ENCODE measurements around the gene KBTBD7. TPM values are rescaled to one million over a fixed set of nuclear protein-coding genes. Genes with fewer than 3 reads are reported as not detected.

Gene KBTBD7
- total RNA-seq, 1 experiment from 2014 or later: 12.9 TPM

- Histone ChIP-seq H4K20me1 (ENCODE audit: control insufficient read depth, insufficient read depth, insufficient read length) (no peaks in the 10 kb centered on the region), H2BK5ac (ENCODE audit: insufficient read length, low read length) (no peak overlapping the region), H2BK120ac (ENCODE audit: low read depth, low read length, poor library complexity, severe bottlenecking) (no peak overlapping the region), H3K79me1 (ENCODE audit: insufficient read depth, low read depth, low read length, poor library complexity, severe bottlenecking) (no peaks in the 10 kb centered on the region), H3K9me3 (ENCODE audit: control insufficient read depth, low read depth, low read length) (no peaks in the 10 kb centered on the region), H2AFZ (ENCODE audit: low read length) (no peak overlapping the region), H3K79me2 (ENCODE audit: insufficient read depth, low read length) (no peaks in the 10 kb centered on the region), H3K27me3 (ENCODE audit: insufficient read depth, low read length) (no peaks in the 10 kb centered on the region; the same call in 1 of the 2 replicates), H2BK15ac (ENCODE audit: low read depth, low read length) (no peak overlapping the region), H3K23ac (ENCODE audit: insufficient read length, low read depth, low read length) (no peak overlapping the region), H2BK20ac (ENCODE audit: low read depth, low read length, poor library complexity, severe bottlenecking) (no peak overlapping the region), H2BK12ac (ENCODE audit: insufficient read length, low read depth, low read length) (no peak overlapping the region), H4K91ac (ENCODE audit: insufficient read length, low read depth, low read length) (no peak overlapping the region), H3K4me2 (ENCODE audit: insufficient read depth, insufficient read length, low read length) (no peak overlapping the region), H3K27ac (ENCODE audit: insufficient read length, low read depth, low read length) (no peak overlapping the region), H3K23me2 (ENCODE audit: insufficient read length, low read depth, low read length, poor library complexity, severe bottlenecking) (no peaks in the 10 kb centered on the region), H4K8ac (replicated peaks; ENCODE audit: insufficient read length, low read depth, low read length) (no peak overlapping the region), H4K5ac (ENCODE audit: insufficient read length, low read depth, low read length) (no peak overlapping the region), H3K4me1 (ENCODE audit: insufficient read depth, low read length) (no peaks in the 10 kb centered on the region), H3K9ac (ENCODE audit: extremely low read depth, insufficient read length, low read length) (no peak overlapping the region), H2AK5ac (ENCODE audit: insufficient read length, low read length) (no peak overlapping the region), H3K14ac (ENCODE audit: insufficient read depth, low read length) (no peak overlapping the region), H3K4ac (ENCODE audit: low read depth, low read length) (no peak overlapping the region), H3T11ph (ENCODE audit: low read length) (no peak overlapping the region), H3K18ac (ENCODE audit: insufficient read length, low read depth, low read length) (no peak overlapping the region), H3K56ac (ENCODE audit: insufficient read length, low read depth, low read length) (no peak overlapping the region)
- Mint-ChIP-seq H3K4me3 (no peak overlapping the region), H3K27ac (no peak overlapping the region), H3K36me3 (ENCODE audit: insufficient read depth in 1 of 3, low read depth in 3 of 3) (peaks cover 0 to 5% (median 2%) of the 10 kb centered on the region in 3 experiments; a peak in 3 of 7 replicates), H3K9me3 (no peaks in the 10 kb centered on the region), H3K4me1 (no peaks in the 10 kb centered on the region), H3K27me3 (ENCODE audit: low read depth) (no peaks in the 10 kb centered on the region)
- DNase-seq: no peak
- TF ChIP-seq CTCF (conservative IDR thresholded peaks at IDR 0.05): no peak
- no CpG with 5 or more reads among the region's 3 CpGs for WGBS (ENCODE audit: extremely low coverage, insufficient read length, low lambda C conversion rate)
Measured at GRCh38 chr13:41220401-41220800, 26.0 kb upstream of the KBTBD7 start.

All from H9 (cell line).